B cell (primary cell): ENCODE measurements around the gene SIK3. TPM values are rescaled to one million over a fixed set of nuclear protein-coding genes. Genes with fewer than 3 reads are reported as not detected.

Source experiments
- ATAC-seq: fragments of 200-7000 bp; cut with Tn5 transposase; one replicate; pipeline ENCODE4 v1.10.0; 2021; ENCODE audit warnings: low read depth, mild to moderate bottlenecking, moderate number of reproducible peaks, moderate library complexity
- CTCF ChIA-PET: fragments of 350-600 bp; sonication (Branson Sonifier 250); formaldehyde crosslinking; loops from one replicate; lab custom pipeline; 2021; ENCODE audit warnings: antibody characterized with exemption, inconsistent platforms; lab: Charles Lee
- POLR2A ChIA-PET: fragments of 350-600 bp; sonication (Branson Sonifier 250); formaldehyde crosslinking; loops from one replicate; lab custom pipeline; 2021; ENCODE audit warnings: antibody characterized with exemption; lab: Charles Lee
- DNase-seq: peaks from one replicate; pipeline ENCODE4 v3.0.0; 2013
- H2AFZ ChIP-seq: 2 replicates; pipeline ENCODE4 v1.6.1; 2012; ENCODE audit warnings: mild to moderate bottlenecking, low read depth, low read length; ENCODE audit not compliant: insufficient read depth, poor library complexity, severe bottlenecking
- H3K27ac ChIP-seq, 2 donors: 1 replicate in 1 of 2; 2 replicates in 1 of 2; pipeline ENCODE4 v1.5.1; 2012 to 2013; ENCODE audit warnings: low read length in 2 of 2, mild to moderate bottlenecking in 2 of 2, moderate library complexity in 1 of 2
- H3K27me3 ChIP-seq, 4 experiments: fragments of 200-600 bp in 1 of 4; sonication (generic) in 1 of 4; replicated peaks in 1 of 4; 1 replicate in 2 of 4; 2 replicates in 2 of 4; pipeline versions ENCODE4 v1.6.1 to v1.7.0; 2013 to 2016; ENCODE audit warnings: low read length in 3 of 4, mild to moderate bottlenecking in 2 of 4, mixed read lengths in 1 of 4, moderate library complexity in 1 of 4; ENCODE audit not compliant: insufficient read depth in 4 of 4, control insufficient read depth in 3 of 4; ENCODE audit errors: control extremely low read depth in 1 of 4
- H3K36me3 ChIP-seq, 2 experiments: replicated peaks in 1 of 2; 1 replicate in 1 of 2; 2 replicates in 1 of 2; pipeline versions ENCODE4 v1.6.1 to v1.7.1; 2013; ENCODE audit warnings: low read length in 1 of 2; ENCODE audit not compliant: insufficient read depth in 2 of 2, control insufficient read depth in 1 of 2; ENCODE audit errors: control extremely low read depth in 1 of 2, extremely low read depth in 1 of 2
- H3K4me1 ChIP-seq, 2 donors: fragments of 200-600 bp in 1 of 2; sonication (generic) in 1 of 2; 1 replicate in 1 of 2; 2 replicates in 1 of 2; pipeline versions ENCODE4 v1.5.1 to v1.6.1; 2013 to 2017; ENCODE audit warnings: low read length in 2 of 2; ENCODE audit not compliant: control insufficient read depth in 2 of 2, insufficient read depth in 2 of 2
- H3K4me2 ChIP-seq: replicated peaks from 2 replicates; pipeline ENCODE3; 2012; ENCODE audit warnings: mild to moderate bottlenecking, low read depth, low read length; ENCODE audit not compliant: poor library complexity, severe bottlenecking
- H3K4me3 ChIP-seq, 5 experiments: fragments of 200-600 bp in 1 of 5; sonication (generic) in 1 of 5; 1 replicate in 3 of 5; 2 replicates in 2 of 5; pipeline versions ENCODE4 v1.5.1 to v1.7.0; 2011 to 2016; ENCODE audit warnings: low read length in 4 of 5, mild to moderate bottlenecking in 4 of 5, low read depth in 2 of 5, control low read depth in 1 of 5, moderate library complexity in 1 of 5; ENCODE audit not compliant: insufficient read depth in 1 of 5; ENCODE audit errors: control extremely low read depth in 1 of 5, extremely low read depth in 1 of 5
- H3K79me2 ChIP-seq: fragments of 200-600 bp; sonication (generic); one replicate; pipeline ENCODE4 v1.6.0; 2016; ENCODE audit warnings: low read length; ENCODE audit not compliant: control insufficient read depth, insufficient read depth
- H3K9ac ChIP-seq: fragments of 200-600 bp; sonication (generic); 2 replicates; pipeline ENCODE4 v1.6.1; 2017; ENCODE audit warnings: mild to moderate bottlenecking, low read length, moderate library complexity
- H3K9me3 ChIP-seq, 3 donors: one replicate each; pipeline versions ENCODE4 v1.6.1 to v1.7.1; 2013; ENCODE audit warnings: low read length in 2 of 3; ENCODE audit not compliant: control insufficient read depth in 2 of 3, insufficient read depth in 1 of 3; ENCODE audit errors: control extremely low read depth in 1 of 3
- H4K20me1 ChIP-seq: 2 replicates; pipeline ENCODE4 v1.6.0; 2012; ENCODE audit warnings: mild to moderate bottlenecking, low read length; ENCODE audit not compliant: insufficient read depth, control insufficient read depth, poor library complexity, severe bottlenecking
- H3K27ac Mint-ChIP-seq: one replicate; pipeline ENCODE4 v1.8.0; 2021; ENCODE audit warnings: mixed read lengths
- H3K27me3 Mint-ChIP-seq: one replicate; pipeline ENCODE4 v1.8.0; 2021; ENCODE audit warnings: mixed read lengths
- H3K4me1 Mint-ChIP-seq: one replicate; pipeline ENCODE4 v1.8.0; 2021; ENCODE audit warnings: mixed read lengths
- H3K4me3 Mint-ChIP-seq: one replicate; pipeline ENCODE4 v1.8.0; 2021; ENCODE audit warnings: mixed read lengths
- H3K9me3 Mint-ChIP-seq: one replicate; pipeline ENCODE4 v1.8.0; 2022; ENCODE audit warnings: mixed read lengths; ENCODE audit not compliant: insufficient read depth
- EZH2 ChIP-seq: IDR thresholded peaks from 2 replicates; pipeline ENCODE4 v1.6.1; 2012; ENCODE audit warnings: borderline replicate concordance, low read depth, mild to moderate bottlenecking, moderate library complexity, low read length; ENCODE audit not compliant: insufficient read depth, poor library complexity, severe bottlenecking
- WGBS: methylation state at CpG from one replicate; pipeline ENCODE4 v1.1.5; 2013; ENCODE audit warnings: missing lambda C conversion rate; ENCODE audit not compliant: insufficient coverage; 5-methylcytosine and 5-hydroxymethylcytosine counted together
- intact Hi-C: fragments of 100-400 bp; cut with micrococcal nuclease; formaldehyde crosslinking; loops from one replicate; pipeline ENCODE4 v1.10.0; 2022
- polyA plus RNA-seq: library from polyadenylated mRNA; depleted of rRNA; stranded (reverse); fragments of >200 nt; gene quantifications from 2 replicates; pipeline ENCODE4 v1.2.3, GENCODE V29; 2012
- total RNA-seq, 2 donors: library from RNA; stranded (reverse); fragments of 120-200 nt in 1 of 2; gene quantifications; 1 replicate in 1 of 2; 2 replicates in 1 of 2; pipeline versions ENCODE4 v1.2.3 to v1.2.4, GENCODE V29; 2013 to 2022
- TF ChIP-seq, protein P1 (sequence below): fragments of 200-600 bp; IDR thresholded peaks from one replicate; pipeline ENCODE4 v1.8.0; 2022; ENCODE audit warnings: antibody characterized with exemption, mild to moderate bottlenecking

The SIK3 gene
- total and polyA plus RNA-seq, 2 donors (not counting 1 experiment from before 2014, with no cell fraction given): 36.5 to 180 TPM

DNA sequence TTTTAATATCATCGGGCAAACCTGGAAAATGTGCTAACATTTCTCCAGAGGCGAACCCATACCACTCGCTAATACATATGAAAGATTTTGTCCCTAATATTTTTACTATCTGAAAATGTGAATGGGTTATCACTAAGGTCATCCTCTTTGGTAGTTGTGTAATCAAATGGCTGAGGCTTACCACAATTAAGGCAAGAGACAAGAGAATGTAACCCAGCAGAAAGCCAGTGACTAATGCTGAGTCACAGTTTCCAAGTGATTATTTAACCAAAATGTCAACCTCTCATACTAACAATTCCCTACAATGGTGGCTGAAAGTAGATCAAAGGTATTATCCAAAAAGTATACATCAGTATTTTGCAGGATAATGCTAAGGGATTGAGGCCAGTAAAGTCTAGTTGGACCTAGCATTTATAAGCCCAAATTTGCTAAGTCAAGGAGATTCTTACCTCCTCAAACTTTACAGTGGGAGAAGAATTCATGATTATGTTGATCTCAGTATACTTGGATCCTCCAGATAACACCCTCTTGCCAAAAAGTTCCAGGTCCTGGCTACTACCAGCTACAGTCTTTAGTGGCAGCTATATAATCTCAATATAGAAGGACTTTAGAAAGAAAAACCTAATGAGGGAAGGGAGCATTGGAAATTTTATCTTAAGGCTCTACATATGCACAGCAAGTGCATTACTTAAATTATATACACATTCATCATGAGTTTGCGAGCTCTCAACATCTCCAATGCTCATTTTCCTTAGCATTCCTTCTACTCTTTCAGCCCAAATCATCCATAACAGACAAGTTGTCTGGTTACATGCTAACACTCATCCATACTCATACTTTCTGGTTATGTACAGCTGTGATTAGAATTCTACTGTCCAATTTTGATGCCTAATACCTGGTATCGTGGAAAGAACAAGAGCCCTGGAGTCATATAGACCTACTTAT, 25.4 kb downstream of the SIK3 start:
- peaks cover 67% of the 10 kb centered on the region for H3K4me1 Mint-ChIP-seq

More for the DNA sequence above, 25.4 kb downstream of the SIK3 start:
- intact Hi-C loops: loop anchor here (5.0 kb wide), 1 partner anchor 35 kb away; no protein-coding TSS in a partner anchor
- H3K27ac Mint-ChIP-seq: no peak overlapping the region
- DNase-seq (no peak), ATAC-seq (no peak)
- H3K36me3 ChIP-seq: peaks cover 0 to 6% of the 10 kb centered on the region in 2 experiments
- peaks cover 35 to 40% of the 10 kb centered on the region in 2 donors for H3K4me1 ChIP-seq
- no peak overlapping the region for H3K9ac ChIP-seq
- 100% methylated on average over 1 of the region's 5 CpGs for WGBS
- H3K27ac ChIP-seq: no peak overlapping the region
- no peak overlapping the region for H2AFZ ChIP-seq
- H3K9me3 ChIP-seq: no peaks in the 10 kb centered on the region
- CTCF ChIA-PET: interaction anchor here (1.0 to 1.3 kb wide), 3 partner anchors 13 to 71 kb away, joined by 3 to 4 read pairs (median 3); no protein-coding TSS in a partner anchor
- POLR2A ChIA-PET: interaction anchor here (0.6 kb wide), 1 partner anchor 53 kb away, joined by 3 read pairs; no protein-coding TSS in a partner anchor
- no peak overlapping the region for H3K4me3 Mint-ChIP-seq
- H3K9me3 Mint-ChIP-seq: no peaks in the 10 kb centered on the region
- H3K27me3 Mint-ChIP-seq: no peaks in the 10 kb centered on the region
- peaks cover 66% of the 10 kb centered on the region for H4K20me1 ChIP-seq
- H3K4me2 ChIP-seq: no peak overlapping the region
- H3K79me2 ChIP-seq: peaks cover 99% of the 10 kb centered on the region
- no peak for TF ChIP-seq EZH2
- TF ChIP-seq, protein P1, sequence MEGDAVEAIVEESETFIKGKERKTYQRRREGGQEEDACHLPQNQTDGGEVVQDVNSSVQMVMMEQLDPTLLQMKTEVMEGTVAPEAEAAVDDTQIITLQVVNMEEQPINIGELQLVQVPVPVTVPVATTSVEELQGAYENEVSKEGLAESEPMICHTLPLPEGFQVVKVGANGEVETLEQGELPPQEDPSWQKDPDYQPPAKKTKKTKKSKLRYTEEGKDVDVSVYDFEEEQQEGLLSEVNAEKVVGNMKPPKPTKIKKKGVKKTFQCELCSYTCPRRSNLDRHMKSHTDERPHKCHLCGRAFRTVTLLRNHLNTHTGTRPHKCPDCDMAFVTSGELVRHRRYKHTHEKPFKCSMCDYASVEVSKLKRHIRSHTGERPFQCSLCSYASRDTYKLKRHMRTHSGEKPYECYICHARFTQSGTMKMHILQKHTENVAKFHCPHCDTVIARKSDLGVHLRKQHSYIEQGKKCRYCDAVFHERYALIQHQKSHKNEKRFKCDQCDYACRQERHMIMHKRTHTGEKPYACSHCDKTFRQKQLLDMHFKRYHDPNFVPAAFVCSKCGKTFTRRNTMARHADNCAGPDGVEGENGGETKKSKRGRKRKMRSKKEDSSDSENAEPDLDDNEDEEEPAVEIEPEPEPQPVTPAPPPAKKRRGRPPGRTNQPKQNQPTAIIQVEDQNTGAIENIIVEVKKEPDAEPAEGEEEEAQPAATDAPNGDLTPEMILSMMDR: no peak
- H3K4me3 ChIP-seq: no peak overlapping the region
- no peaks in the 10 kb centered on the region for H3K27me3 ChIP-seq
